IPS-11a (cell line): ENCODE results near the gene FANCC.

Source experiments
- H3K4me3 ChIP-seq: one replicate; pipeline ENCODE4 v1.5.1; 2013; ENCODE audit warnings: low read depth, low read length, control low read depth

FANCC gene

DNA sequence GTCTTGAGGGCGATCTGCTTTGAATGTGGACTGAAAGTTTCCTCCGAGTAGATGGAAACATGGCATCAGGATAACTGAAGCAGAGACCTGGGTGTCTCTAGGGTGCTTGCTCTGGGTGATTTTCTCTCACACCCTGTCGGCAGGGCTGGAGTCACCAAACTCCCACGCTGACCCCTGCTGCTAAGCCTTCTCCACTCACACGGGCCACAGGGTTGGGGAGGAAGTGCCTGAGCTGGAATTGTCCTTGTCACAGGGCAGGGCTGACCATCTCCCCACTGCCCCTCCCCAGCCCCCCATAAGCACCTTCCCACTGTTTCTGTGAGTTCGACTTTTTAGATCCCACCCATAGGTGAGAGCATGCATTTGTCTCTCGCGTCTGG is 212.9 kb downstream of the FANCC start:
- H3K4me3 ChIP-seq, result no peak overlapping the region

DNA sequence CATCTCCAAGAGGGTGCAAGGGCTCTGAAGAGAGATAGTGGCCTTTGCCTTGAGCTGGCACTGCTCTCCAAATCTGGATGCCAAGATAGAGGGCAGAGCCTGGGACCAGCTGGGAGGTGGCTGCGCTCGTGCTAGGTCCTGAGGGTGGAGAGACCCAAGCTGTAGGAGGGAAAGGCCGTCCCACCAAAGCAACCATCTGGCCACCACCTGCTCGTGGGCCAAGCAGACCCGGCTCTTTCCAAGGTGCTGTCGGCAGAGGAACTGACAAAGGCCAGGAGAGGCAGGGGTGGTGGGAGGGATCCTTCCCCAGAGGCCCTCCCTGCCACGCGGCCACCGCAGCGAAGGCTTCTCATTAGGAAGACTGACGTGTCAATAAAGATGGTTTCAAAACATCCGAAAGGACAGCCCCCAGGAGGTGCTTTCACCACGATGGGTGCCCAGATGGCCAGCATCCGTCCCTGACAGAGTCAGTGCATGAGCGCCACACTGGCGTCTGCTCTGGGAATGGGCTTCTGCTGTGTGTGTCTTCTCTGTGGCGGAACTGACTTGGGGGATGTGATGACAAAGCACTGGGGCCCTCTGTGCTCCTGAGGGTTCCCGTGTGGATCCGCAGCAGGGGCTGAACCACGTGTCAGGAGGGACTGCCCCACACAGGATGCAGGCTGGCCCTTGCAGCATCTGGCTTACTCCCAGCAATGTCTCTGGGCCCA is 213.5 kb downstream of the FANCC start:
- H3K4me3 ChIP-seq, result no peak overlapping the region

DNA sequence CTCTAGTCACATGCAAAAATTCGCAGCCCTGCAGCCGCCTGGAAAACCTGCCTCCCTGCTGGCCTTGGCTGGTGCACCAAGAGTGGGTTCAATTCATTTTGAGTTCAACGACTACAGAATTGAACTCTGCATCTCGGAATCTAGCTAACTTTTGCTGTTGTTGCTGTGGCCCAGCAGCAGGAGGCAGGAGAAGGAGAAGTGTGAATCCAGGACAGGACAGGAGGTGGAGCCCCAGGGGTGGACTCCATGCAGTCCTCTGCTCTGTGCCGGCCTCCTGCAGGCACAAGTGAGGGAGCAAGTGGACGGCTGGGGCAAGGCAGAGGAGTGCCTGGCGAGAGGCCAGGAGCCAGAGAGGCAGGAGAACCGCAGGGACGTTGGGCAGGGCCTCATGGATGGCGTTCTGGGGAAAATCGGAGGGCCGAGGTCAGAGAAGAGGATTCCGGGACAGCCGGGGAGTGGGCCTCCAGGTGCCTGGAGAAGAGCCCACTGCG is 214.2 kb downstream of the FANCC start:
- H3K4me3 ChIP-seq, result no peak overlapping the region

DNA sequence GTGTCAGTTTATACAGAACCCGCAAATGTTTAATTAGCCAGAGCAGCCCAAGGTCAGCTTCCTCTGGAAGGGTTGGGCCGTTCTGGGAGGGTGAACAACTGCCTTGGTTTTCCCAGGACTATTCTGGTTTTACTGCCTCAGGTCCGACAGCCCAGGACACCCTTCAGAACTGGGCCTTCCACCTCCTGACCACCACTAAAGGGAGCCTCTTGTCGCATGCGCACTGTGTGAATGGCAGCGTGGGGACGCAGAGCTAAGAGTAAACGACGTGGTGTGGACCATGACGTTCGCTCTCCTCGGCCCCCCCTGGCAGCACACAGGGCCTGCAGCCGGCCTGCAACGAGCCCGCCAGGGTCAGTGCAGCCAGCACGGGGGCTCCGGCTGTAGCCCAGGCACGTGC is 214.9 kb downstream of the FANCC start:
- no peak overlapping the region for H3K4me3 ChIP-seq

DNA sequence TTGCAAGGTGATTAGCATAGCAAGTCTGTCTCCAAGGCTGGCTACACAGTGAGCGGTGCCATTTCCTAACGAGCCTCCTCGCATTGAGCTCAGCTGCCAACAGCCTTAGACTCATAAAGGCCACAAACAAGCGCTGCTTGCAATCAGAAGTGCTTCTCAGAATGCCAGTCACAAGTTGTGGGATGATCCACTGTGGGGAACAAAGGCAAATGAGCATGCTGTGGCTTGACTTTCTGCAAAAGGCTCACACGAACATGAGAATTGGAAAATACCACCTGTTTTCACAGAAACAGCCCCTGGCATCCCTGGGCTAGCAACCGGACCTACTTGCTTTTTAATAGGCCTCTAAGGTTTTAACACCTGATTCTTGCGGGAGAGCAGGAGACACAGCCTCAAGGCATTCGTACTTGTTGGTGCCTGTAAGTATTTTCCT is 215.5 kb downstream of the FANCC start:
- no peak overlapping the region for H3K4me3 ChIP-seq

DNA sequence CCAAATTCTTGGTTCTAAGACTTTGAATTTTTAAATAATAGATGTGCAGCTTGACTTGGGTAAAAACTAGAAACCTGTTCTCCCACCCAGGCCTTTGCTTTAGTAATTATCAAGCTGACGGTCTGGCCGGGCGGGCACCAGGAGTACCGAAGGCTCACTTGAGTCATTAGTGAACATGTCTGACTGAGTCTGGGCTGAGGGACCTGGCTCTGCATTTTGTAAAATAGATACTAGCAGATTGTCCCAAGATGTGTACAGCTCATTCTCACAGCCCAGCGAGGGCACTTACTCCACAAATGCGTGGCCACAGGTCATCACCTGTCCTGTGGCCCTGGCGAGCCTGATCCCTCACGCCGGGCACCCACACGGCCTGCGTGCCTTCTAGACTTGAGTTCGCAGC is 216.2 kb downstream of the FANCC start:
- no peak overlapping the region for H3K4me3 ChIP-seq

DNA sequence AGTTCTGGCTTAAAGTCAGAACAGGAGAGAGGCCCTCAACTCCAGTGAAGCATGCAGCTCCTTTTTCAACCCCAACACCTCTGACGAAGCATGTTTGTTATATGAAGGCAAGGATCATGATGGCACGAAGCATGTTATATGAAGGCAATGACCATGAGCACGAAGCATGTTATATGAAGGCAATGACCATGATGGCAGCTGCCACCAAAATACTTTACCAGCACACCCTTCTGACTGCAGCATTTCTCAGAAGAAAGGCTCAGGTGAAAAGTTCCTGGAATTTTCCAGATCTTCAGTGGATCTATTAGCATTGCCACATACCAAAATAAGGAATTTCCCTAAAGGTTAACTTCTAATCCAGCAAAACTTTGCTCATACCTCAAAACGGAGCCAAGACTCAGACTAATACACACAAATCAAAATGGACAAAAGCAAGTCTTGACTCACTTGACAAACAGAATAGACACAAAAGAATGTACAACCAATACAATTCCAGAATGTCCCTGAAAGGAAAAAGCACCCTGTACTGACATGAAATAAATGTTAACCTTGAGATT is 217.4 kb downstream of the FANCC start:
- H3K4me3 ChIP-seq, result no peak overlapping the region

DNA sequence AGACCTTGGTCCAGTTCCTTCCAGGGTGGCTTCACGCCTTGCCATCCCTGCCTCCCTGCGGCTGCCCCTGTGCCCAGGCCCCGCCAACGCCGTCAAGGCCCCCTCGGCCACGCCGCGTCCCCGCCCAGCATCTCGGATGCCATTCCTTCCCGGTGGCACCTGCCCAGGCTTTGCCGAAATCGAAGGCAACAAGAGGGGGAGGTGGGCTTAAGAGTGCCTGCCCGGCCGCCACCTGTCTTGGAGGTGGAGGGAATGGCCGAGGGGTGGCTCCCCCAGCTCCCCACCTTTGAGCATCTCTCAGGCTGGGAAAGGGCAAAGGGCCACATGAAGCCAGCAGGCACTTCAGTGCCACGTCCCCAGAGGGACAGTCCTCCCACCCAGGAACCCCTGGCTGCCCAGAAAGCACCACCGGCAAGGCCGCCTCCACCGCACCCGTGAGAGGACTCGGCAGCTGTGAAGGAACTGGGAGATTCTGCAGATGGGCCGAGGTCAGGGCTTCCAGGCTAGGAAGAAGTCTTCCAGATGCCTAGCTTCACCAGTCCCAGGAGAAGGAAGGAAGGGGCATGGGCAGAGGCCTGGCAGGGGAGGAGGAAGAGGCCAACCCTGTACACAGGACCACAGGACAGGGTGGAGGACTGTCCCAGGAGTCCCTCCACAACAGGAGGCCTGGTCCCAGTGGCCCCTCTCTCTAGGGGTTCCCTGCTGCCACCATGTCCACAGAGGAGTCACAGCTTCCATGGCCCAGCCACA is 218.0 kb downstream of the FANCC start:
- no peak overlapping the region for H3K4me3 ChIP-seq

DNA sequence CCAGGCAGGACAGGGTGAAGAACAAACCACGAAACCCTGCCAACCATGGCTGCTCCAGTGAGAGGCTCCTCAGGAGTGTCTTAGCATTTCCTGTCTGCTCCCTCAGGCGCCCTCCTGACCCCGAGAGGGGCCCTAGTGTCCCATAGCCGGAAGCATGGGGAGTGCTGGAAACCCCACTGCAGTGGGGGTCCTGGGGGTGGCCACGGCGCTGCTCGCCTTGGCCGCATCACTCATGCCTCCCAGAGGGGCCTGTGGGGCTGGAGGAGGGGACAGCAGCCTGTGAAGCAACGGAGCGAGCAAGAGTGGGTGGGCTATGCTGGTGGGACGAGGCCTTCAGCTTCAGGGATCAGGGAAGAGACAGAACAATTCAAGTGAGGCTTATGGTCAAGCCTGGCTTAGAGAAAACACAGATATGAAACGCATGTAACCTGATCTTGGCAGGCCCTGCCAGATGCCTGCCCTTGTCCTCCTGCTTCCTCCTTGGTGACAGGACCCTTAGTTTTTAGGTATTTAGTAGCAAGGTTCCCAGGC is 219.1 kb downstream of the FANCC start:
- no peak overlapping the region for H3K4me3 ChIP-seq

DNA sequence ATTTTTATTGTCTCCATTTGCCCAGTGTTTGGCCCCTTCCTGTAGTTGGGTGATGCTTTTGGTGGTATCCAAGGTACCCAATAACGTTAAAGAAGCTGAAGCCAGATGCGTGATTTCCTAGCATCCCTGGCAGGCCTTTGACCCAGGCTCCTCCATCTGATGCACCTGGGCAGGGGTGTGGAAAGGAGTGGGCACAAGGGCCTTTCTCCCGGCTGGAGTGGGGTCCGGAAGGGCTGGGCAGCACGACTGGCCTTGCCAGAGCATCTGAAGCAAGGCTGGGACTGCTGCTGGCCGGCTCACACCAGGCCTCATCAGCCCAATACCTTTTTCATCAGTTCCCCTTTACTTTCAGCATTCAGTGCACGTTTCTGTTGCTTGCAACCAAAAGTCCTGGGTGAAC is 220.2 kb downstream of the FANCC start:
- H3K4me3 ChIP-seq, result no peak overlapping the region

DNA sequence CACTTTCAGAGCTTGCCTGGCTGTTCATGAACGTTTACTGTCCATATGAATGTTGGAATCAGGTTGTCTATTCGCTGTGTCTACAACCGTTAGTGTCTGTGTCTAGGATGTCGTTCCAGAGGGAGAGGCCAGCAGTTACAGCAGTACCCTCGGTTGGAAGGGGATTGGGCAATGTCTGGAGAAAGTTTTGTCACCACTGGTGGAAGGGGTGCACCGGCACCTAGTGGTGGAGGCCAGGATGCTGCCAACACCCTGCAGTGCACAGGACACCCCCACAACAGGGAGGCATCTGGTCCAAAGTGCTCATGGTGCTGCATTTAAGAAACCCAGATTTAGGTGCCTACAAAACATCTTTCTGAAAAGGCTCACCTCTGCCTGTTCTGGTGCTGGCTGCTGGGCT is 220.7 kb downstream of the FANCC start:
- no peak overlapping the region for H3K4me3 ChIP-seq

DNA sequence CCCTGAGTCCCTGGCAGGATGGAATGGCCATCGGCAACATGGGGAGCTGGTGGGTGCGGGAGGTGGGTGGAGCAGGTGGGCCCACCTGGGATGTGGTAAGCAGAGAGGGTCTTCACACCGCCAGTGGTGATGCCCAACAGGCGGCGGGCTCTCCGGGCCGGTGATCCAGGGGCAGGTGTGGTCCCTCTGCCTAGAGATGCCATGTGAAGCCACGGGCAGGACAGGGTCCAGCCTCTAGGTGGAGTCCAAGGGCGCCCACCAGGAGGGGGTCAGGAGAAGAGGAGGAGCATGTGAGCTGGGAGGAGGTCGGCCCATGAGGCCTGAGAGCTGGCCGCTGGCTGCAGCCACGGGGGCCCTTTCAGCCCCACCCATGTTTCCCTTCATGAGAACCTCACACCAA is 221.1 kb downstream of the FANCC start:
- H3K4me3 ChIP-seq, result no peak overlapping the region

DNA sequence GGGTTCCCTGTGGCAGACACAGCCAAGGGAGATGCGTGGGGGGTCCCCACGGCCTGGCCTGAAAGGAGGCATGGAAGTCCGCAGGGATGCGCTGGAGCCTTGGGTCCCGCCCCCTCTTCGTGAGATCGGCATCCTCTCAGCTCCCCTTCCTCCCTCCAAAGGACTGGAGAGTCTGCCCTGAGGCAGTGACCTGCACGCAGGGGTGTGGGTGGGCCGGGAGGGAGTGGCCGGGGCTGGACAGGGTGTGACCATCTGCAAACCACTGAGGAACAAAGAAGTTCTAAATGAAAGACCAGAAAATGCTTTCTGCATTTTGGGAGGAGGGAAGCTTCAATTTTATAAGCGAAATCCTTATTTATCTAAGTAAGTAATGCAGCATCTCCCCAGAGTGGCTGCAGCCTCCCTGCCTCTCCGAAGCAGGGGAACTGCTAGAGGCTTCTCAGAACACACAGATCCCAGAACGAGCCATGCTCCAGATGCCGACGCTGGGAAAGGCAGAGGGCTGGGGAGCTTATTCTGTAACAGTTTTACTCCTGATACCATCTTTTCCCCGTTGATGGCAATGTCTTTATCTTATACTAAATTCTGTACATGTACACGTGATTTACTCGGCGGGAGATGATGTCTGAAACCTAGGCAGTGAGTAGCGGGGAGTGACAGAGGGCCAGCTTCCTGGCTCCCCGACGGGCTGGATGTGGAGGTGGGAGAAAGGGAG is 221.7 kb downstream of the FANCC start:
- no peak overlapping the region for H3K4me3 ChIP-seq

DNA sequence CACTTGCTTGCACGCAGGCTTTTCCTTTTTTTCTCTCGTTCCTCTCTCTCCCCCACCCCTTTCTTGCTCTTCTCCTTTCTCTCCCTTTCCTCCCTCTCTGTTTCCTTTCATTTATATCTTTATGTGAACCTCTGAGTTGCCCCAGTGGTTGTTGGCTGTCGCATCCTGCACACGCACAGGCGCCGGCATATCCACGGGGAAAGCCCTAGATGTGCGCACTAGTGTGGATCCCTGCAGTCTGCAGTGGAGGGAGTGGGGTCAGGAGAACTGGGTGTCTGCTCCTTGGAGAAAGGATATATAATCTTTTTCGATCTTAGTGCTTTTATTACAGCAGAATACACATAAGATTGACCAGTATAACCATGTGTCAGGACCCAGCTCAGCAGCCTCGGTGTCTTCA is 223.5 kb downstream of the FANCC start:
- no peak overlapping the region for H3K4me3 ChIP-seq

DNA sequence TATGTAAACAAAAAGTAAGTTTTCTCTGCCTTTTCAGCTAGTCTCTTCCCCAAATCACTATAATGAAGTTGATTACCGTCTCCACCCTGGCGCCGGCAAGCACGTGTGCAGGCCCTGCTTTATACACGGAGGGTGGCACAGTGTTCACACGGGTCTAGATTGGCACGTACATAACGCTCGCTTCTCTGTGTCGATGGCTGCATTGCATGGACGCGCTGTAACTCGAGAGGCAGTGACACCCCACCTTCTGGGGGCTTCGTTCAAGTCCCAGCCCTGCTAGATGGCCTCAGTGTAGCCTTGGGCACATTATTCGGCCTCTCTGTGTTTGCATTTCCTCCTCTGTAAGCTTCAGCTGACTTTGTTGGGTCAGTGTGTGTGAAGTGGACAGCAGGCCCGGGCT is 223.9 kb downstream of the FANCC start:
- H3K4me3 ChIP-seq, result no peak overlapping the region

DNA sequence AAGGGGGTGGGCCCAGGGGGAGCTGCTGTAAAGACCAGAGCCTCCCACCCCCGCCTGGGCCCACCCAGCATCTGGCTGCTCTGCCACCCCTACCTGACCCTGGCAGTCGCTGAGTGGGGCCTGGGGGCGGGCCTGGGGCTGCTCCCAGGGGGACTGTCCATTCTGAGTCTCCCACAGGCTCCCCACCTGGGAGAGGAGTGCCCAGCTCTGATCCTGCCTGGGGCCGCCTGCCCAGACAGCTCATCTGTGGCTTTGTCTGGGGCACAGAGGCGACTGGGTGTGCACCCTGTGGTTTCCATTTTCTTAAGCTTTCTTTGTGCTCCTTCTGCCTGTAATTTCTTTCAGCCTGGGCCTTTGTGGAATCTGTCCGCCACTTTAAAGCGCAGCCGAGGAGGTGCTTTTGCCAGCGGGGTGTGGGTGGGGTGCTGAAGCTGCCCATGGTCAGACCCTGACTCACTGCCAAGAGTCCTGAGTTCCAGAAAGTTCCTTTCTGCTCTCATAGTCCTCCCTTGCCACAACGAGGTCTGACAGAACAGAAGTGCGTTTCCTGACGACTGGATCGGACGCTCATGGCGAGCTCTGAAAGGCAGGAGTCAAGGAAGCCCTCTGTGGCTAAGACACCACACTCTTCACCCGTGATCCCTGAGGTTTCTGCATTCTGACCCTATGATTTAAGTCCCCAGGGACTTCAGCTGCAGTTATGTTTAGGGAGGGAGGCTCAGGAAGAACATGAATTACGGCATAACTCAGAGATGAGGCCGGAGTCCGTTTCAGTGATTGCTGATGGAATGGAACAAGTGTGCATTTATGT is 225.0 kb downstream of the FANCC start:
- H3K4me3 ChIP-seq, result no peak overlapping the region

DNA sequence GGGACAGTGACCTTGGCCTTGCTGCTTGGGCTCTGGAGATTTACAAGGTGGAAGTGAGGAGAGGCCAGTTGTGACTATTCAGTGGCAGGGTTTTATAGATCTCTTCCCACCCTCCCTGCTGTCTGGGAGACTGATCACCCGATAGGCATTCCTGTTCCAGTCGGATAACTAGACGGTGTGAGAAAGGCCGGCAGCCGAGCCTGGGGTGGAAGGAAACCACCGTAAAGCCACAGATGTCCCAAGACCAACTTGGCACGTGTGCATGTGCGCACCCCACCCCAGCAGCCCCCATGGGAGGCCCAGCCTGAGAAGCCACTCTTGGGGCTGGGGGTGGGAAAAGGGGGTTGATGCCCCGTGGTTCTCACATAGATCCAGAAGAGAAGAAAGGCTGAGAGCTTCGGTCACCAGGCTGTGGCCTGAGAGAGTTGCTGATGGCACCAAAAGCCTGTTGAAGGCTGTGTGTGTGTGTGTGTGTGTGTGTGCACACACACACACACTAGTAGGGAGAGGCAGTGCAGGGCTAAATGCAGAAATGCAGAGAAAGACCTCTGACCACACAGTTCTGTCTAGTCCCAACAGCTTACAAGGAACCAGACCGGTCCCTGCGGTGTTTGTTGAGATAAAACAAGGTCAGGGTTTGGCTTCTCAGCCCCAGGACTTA is 225.8 kb downstream of the FANCC start:
- no peak overlapping the region for H3K4me3 ChIP-seq

DNA sequence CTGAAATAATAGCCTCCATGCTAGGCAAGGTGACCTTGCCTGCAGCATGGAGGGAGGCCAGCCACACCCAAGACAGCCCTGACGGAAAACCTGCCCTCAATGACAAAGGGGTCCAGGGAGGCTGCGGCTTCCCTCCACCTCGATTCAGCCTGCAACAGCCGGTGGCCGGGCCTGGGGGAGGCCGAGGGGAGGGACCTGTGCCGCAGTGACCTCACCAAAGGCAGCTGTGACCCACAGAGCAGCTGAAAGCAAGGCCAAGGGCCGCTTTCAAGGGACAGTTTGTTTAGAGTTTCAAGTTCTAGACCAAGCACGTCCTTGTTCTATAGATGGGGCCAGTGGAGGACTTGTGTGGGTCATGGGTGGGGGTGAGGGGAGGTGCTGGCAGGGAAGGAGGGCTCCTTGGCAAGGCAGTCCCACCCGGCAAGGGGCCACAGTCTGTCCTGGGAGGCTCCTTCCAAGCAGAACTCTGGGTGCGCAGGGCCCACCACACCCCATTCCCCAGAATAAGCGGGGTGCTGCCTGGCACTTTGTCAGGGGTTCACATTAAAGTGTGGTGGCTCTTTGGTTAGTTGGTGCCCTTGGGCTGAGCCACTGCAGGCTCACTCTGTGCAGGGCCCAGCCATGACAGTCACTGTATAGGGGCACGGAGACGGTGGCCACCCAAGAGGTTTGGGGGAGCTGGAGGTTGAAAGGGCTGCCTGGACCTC is 226.5 kb downstream of the FANCC start:
- no peak overlapping the region for H3K4me3 ChIP-seq

DNA sequence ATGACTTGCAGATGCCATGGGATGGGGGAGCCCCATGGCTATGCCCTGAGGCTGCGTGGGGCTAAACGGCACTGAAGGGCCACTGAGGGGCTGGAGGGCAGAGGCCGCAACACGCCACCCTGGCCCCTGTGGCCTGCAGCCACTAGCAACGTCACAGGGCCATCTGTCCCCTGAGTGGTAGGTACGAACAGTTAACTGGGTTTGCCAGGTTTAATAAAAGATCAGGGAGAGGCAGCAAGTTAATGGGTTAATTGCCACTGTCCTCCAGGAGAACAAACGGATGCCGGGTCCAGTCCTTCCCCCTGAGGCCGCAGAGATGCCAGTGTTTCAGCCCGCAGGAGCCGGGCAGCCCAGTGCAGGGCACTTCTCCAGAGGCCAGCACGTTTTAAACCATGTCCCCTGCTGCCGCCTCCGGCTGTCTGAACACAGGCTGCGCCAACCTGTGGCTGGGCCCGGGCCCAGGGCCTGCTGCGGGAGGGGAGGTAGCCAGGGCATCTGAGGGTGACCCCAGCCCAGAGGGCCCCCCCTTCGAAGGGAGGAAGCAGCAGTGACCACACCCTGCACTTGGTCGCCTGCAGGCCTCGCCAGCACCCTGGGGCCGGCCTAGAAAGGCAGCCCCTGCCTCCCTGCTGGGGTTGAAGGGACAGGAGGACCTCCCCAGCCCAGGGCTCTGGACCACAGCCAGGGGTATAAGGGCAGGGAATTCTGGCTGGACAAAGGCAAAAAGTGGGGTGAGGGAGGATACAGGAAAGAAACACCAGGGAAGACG is 227.3 kb downstream of the FANCC start:
- H3K4me3 ChIP-seq, result no peak overlapping the region
